Measurements from ENCODE around the gene HS3ST3B1.

GRCh38 chr17:14398766-14399165, 97.9 kb downstream of the HS3ST3B1 start:
- no peak for TF ChIP-seq POLR2A (IDR thresholded peaks at IDR 0.05)
- TF ChIP-seq CTCF (IDR thresholded peaks at IDR 0.05), result no peak
